Measurements from ENCODE around the gene NID2.

DNA sequence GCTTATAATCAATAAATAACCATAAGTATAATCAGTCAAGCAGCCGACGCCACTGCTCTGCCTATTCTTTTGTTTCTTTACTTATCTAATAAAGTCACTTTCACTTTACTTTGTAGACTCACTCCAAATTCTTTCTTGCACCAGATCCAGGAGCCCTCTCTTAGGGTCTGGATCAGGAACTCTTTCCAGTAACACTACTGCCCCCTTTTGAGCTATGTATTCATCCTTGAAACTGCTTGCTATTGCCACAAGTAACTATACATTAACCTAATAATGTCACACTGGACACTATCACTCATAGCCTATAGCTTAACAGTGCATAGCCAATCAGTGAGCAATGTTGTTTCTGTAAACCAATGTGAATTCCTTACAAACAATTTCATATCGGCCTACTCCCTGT, 2.8 kb upstream of the NID2 start:
- TF ChIP-seq, protein P1, sequence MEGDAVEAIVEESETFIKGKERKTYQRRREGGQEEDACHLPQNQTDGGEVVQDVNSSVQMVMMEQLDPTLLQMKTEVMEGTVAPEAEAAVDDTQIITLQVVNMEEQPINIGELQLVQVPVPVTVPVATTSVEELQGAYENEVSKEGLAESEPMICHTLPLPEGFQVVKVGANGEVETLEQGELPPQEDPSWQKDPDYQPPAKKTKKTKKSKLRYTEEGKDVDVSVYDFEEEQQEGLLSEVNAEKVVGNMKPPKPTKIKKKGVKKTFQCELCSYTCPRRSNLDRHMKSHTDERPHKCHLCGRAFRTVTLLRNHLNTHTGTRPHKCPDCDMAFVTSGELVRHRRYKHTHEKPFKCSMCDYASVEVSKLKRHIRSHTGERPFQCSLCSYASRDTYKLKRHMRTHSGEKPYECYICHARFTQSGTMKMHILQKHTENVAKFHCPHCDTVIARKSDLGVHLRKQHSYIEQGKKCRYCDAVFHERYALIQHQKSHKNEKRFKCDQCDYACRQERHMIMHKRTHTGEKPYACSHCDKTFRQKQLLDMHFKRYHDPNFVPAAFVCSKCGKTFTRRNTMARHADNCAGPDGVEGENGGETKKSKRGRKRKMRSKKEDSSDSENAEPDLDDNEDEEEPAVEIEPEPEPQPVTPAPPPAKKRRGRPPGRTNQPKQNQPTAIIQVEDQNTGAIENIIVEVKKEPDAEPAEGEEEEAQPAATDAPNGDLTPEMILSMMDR (IDR thresholded peaks at IDR 0.05) = no peak
- no peak for TF ChIP-seq POLR2A (IDR thresholded peaks at IDR 0.05)

Measured in testis (tissue), 2 donors.